ENCODE data around the gene CBFA2T3.

Gene CBFA2T3

GRCh38 chr16:88853325-88853941, 123.6 kb downstream of the CBFA2T3 start:
- DNase-seq = no peak

DNA sequence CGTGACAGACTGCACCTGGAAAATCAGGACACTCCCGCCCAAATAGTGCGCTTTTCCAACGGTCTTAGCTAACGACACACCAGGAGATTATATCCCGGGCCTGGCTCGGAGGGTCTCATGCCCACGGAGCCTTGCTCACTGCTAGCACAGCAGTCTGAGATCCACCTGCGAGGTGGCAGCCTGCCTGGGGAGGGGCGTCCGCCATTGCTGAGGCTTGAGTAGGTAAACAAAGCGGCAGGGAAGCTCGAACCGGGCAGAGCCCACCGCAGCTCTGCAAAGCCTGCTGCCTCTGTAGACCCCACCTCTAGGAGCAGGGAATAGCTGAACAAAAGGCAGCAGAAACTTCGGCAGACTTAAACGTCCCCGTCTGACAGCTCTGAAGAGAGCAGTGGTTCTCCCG, 125.4 kb downstream of the CBFA2T3 start:
- DNase-seq = no peak

DNA sequence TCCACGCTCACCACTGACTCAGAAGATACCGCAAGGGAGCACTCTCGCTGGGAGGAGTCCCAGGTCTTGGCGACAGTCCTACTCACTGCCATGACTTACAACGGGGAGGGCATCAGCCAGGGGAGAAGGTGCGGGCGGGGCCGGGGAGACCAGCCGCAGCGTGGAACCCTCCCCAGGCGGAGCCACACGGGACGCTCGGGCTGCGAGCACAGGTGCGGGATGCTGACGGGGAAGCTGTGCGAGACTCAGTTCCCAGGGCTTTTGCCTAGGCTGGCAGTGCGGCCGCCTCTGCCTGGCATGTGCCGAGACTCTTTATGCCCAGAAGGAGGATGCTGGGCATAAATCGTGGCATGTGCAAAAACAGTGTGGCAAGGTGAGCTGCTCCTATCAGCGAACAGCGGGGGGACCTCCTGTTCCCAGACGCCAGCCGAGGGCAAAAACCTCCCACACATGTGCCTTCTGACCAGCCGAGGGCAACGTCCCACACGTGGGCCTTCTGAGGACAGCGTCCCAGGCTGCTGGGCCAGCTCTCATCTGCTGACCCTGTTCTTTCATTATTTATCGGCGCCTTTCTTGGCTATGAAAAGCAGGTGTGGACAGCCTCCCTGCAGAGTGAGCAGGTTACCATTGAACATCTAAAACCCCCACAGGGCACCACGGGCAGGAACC, 126.3 kb downstream of the CBFA2T3 start:
- no peak for DNase-seq

DNA sequence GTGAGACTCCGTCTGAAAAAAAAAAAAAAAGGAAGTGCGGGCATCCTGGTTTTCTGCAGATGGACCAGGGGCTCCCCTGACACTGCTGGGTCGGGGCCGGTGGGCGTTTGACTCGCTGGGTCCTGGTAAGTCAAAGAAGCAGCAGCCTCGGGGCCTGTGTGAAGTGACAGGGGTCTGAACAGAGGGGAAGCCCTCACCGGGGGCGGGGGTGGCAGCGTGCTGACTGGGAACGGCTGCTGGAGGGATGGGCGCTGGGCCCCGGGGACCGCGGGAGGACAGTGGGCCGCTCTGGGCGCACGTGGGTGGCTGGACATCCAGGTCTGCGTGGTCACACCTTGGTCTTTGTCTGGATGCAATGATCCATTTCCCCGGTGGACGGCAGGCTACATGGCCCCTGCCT, 128.4 kb downstream of the CBFA2T3 start:
- DNase-seq = no peak

GRCh38 chr16:88847654-88848053, 129.4 kb downstream of the CBFA2T3 start:
- no peak for DNase-seq

- no peak for DNase-seq
Measured at GRCh38 chr16:88846088-88846487, 130.9 kb downstream of the CBFA2T3 start.

GRCh38 chr16:88844419-88845036, 132.5 kb downstream of the CBFA2T3 start:
- DNase-seq = no peak

- no peak for DNase-seq
Measured at GRCh38 chr16:88843256-88843655, 133.8 kb downstream of the CBFA2T3 start.

DNA sequence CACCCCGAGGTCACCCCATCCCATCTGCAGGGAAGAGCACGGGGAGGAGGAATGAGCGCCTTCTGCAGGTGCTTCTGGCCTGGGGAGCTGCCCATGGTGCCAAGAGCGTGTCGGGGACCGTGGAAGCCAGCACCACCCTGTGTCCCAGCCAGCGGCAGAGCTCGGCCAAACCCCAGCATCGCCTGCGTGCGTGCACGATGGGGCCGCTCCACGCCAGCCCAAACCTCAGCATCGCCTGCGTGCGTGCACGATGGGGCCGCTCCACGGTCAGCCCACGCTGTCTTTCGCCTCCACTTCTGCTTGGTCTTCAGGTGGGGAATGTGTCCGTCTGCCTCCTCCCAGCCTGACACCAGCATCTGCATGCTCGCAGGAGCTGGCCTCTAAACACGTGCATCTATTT, 134.2 kb downstream of the CBFA2T3 start:
- no peak for DNase-seq

- no peak for DNase-seq
Measured at GRCh38 chr16:88842308-88842756, 134.7 kb downstream of the CBFA2T3 start.

DNA sequence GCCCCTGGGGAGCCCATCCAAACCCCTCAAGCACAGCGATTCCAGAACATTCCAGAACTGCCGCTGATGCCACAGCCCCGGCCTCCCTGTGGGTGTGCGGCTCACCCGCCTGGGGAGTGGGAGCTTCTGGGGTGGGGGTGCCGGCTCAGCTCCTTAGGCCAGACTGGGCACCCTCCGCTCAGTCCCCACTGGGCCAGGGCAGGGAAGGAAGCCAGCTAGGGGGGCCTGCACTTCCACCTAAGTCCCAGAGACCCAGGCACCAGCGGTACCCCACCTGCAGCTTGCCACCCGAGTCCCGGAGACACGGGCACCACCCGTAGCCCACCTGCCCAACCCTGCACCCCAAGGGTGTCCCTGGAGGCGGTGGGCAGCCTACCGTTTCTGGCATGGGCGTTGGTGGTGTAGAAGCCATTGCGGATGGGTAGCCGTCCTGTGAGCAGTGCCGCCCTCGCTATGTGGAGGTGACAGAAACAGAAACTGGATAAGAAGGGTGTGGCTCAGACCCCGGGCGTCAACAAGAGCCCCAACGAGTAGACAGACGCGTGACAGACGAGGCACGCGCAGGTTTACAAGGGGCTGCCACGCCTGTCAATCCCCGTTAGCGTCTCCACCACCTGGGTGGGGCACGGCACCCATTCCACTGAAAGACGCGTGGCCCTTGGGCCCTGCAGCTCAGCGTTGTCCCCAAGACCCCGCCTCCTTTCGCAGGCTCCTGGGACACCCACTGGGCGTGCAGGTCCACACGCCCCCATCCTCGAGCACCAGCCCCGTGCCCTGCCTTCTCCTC, 135.3 kb downstream of the CBFA2T3 start:
- no peak for DNase-seq

- no peak for DNase-seq
Measured at GRCh38 chr16:88840600-88841215, 136.3 kb downstream of the CBFA2T3 start.

DNA sequence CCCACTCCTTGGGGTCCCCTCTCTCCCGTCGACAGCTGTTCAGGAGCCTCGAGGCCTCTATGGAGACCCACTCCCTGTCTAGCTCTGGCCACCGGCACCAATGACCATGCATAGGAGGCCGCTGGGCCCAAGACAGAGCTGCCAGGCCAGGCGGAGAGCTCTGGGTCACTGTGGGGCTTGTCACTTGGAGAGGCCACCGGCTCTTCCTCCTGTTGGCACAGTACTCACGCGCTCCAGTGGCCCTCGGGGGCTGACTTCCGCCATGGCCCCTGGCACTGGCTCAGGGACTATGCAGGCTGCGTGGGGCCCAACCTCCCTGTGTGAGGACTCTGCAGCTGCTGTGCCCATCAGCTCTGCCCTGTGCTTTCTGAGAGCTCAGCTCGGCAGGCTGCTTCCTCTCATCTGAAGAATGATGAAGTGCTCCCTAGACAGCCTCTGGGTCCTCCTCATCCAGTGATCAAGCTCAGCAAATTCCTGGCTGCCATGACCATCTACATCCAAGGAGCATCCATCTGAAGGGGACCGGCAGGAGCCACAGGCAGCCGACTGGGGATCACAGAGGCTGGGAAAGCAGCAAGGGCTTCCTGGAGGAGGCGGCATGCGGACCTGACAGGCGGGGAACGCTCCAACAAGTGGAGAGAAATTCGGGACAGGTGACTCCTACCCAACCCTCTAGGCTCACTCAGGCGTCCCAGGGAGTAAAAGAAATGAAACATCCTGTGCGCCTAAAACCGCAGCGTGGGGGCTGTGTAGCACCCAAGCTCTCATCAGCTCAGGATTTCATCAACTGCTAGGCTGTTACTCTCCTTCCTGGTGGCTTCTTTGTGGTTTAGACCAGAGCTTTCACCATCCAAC, 137.0 kb downstream of the CBFA2T3 start:
- no peak for DNase-seq

GRCh38 chr16:88839026-88839529, 137.9 kb downstream of the CBFA2T3 start:
- no peak for DNase-seq

DNA sequence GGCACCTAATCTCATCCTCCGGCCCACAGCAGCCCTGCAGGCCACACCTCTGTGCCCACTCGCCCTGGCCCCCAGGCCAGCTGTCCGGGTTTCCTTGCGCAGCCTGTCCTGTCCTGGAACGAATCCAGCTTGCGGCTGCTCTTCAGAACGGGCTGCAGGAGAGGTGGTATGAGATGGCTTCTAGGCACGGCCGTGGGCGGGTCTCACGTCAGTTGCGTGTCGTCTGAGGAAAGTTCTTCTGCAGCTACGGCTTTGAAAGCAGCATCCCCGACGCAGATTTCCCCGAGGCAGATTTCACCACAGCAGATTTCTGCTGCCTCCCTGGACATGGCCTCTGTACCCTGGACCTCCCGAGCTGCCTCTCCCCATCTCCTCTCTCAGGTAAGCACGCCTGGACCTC, 138.4 kb downstream of the CBFA2T3 start:
- no peak for DNase-seq

DNA sequence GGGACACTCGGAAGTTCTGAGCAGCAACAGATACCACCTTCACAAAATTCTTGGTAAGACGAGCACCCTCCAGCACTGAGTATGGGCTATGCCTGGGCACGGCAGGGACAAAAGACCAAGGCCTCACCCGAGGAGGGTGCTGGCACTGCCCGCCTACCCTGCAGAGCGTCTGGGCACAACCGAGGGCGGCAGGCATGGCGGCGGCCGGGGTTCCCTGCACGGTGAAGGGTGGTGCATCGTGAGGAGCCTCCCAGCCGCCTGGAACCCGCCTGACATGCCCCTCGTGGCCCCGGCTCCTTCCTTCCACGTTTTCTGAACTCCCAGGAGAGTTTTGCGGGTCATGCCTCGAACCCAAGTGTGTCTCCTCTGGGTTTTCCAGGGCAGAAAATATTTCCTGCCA, 139.2 kb downstream of the CBFA2T3 start:
- no peak for DNase-seq

DNA sequence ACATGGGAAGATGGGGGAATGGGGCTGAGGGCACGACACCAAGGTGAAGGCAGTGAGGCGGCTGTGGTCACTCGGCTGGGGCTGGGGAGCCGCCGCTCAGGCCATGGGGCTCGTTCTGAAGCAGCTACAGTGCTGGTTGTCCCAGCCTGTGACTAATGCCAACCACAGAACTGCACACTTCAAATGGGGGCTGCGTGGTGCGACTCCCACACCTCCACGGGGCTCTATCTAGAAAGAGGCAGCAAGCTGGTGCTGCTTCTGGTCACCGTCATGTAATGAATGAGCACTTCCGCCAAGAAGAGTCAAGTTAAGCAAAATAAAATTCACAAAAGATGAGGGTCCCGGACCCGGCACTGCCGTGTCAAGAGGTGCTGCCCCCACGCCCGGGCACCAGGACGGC, 140.2 kb downstream of the CBFA2T3 start:
- no peak for DNase-seq

GRCh38 chr16:88835818-88836217, 141.2 kb downstream of the CBFA2T3 start:
- no peak for DNase-seq

GRCh38 chr16:88835383-88835782, 141.6 kb downstream of the CBFA2T3 start:
- no peak for DNase-seq

GRCh38 chr16:88834670-88835069, 142.3 kb downstream of the CBFA2T3 start:
- DNase-seq = no peak

DNA sequence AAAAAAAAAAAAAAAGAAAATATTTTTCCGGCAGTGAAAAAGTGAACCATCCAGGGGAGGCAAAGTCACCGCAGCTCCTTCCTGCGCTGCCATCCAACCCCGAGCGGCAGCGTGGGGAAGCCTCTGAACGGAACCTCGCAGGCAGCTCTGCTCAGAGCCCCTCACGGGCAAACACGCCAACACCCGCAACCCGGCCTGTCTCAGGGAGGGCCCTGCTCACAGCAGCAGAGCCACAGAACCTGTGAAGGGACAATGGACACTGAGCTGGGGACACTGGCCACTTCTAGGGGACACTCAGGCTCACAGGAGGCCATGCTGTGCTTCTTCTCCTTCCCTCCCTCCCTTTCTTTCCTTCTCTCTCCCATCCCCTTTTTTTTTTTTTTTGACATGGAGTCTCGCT, 143.9 kb downstream of the CBFA2T3 start:
- DNase-seq = no peak

DNA sequence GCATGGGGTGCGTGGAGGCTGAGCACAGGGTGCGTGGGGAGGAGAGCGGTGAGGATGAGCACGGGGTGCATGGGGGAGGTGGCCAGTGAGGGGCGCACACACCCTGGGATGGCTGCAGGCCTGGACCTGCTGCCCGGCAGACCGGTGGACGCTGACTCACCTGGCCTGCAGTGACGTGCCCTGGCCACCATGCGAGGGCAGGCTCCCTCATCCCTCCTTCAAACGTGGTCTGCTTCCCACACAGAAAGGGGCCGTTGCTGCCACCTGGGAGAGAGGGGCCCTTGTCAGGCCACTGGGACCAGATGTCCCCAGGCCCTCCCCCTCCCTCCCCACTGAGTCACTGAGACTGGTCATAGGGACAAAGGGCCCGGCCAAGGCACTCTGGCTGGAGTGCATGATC, 145.2 kb downstream of the CBFA2T3 start:
- no peak for DNase-seq
